ENCODE measurements around the gene PRCP.

DNA sequence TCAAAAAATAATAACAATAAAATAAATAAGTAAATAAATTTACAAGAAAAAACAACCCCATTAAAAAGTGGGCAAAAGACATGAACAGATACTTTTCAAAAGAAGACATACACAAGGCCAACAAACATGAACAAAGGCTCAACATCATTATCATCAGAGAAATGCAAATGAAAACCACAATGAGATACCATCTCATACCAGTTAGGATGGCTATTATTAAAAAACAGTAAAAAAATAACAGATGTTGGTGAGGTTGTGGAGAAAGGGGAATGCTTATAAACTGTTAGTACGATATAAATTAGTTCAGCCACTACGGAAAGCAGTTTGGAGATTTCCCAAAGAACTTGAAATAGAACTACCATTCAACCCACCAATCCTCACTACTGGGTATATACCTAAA is 44.6 kb downstream of the PRCP start:
- TF ChIP-seq, protein P1, sequence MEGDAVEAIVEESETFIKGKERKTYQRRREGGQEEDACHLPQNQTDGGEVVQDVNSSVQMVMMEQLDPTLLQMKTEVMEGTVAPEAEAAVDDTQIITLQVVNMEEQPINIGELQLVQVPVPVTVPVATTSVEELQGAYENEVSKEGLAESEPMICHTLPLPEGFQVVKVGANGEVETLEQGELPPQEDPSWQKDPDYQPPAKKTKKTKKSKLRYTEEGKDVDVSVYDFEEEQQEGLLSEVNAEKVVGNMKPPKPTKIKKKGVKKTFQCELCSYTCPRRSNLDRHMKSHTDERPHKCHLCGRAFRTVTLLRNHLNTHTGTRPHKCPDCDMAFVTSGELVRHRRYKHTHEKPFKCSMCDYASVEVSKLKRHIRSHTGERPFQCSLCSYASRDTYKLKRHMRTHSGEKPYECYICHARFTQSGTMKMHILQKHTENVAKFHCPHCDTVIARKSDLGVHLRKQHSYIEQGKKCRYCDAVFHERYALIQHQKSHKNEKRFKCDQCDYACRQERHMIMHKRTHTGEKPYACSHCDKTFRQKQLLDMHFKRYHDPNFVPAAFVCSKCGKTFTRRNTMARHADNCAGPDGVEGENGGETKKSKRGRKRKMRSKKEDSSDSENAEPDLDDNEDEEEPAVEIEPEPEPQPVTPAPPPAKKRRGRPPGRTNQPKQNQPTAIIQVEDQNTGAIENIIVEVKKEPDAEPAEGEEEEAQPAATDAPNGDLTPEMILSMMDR (IDR thresholded peaks at IDR 0.05) = no peak
- TF ChIP-seq, protein P2, sequence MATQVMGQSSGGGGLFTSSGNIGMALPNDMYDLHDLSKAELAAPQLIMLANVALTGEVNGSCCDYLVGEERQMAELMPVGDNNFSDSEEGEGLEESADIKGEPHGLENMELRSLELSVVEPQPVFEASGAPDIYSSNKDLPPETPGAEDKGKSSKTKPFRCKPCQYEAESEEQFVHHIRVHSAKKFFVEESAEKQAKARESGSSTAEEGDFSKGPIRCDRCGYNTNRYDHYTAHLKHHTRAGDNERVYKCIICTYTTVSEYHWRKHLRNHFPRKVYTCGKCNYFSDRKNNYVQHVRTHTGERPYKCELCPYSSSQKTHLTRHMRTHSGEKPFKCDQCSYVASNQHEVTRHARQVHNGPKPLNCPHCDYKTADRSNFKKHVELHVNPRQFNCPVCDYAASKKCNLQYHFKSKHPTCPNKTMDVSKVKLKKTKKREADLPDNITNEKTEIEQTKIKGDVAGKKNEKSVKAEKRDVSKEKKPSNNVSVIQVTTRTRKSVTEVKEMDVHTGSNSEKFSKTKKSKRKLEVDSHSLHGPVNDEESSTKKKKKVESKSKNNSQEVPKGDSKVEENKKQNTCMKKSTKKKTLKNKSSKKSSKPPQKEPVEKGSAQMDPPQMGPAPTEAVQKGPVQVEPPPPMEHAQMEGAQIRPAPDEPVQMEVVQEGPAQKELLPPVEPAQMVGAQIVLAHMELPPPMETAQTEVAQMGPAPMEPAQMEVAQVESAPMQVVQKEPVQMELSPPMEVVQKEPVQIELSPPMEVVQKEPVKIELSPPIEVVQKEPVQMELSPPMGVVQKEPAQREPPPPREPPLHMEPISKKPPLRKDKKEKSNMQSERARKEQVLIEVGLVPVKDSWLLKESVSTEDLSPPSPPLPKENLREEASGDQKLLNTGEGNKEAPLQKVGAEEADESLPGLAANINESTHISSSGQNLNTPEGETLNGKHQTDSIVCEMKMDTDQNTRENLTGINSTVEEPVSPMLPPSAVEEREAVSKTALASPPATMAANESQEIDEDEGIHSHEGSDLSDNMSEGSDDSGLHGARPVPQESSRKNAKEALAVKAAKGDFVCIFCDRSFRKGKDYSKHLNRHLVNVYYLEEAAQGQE (IDR thresholded peaks at IDR 0.05; ENCODE audit: insufficient read depth in 1 of 2, low read depth in 2 of 2, low read length in 1 of 2) = no peak
- TF ChIP-seq POLR2AphosphoS5 (IDR thresholded peaks at IDR 0.05; ENCODE audit: low read depth, low read length) = no peak
- no peak for TF ChIP-seq TCF7L2 (IDR thresholded peaks at IDR 0.05; ENCODE audit: low read depth, low read length)
